ENCODE measurements around the gene COBL. TPM values are rescaled to one million over a fixed set of nuclear protein-coding genes. Genes with fewer than 3 reads are reported as not detected.

The COBL gene
- total and polyA plus RNA-seq, 2 donors (not counting 3 experiments of a cell fraction or from before 2014, with no cell fraction given) = 0.11 TPM; not detected in 1

GRCh38 chr7:51161937-51162336 is 154.7 kb downstream of the COBL start:
- dilution Hi-C loops (cut with MboI; ENCODE audit: extremely low pct_ligation_motif_present, low sequenced_read_pairs) = no loop called here
- H3K27ac ChIP-seq (ENCODE audit: insufficient read depth, low read depth, low read length) = no peak overlapping the region
- H3K9ac ChIP-seq (replicated peaks; ENCODE audit: extremely low read depth, insufficient read depth, low read length) = no peak overlapping the region
- CTCF ChIA-PET = interaction anchor here (0.7 to 6.7 kb wide), 34 partner anchors 10 to 1069 kb away, joined by 3 to 196 read pairs (median 6); partner anchors contain the start of gene ZPBP
- H3K36me3 ChIP-seq (ENCODE audit: control insufficient read depth in 2 of 2, extremely low read depth in 1 of 2, insufficient read depth in 2 of 2, low read length in 2 of 2) = no peaks in the 10 kb centered on the region
- peaks cover 0 to 17% of the 10 kb centered on the region in 2 experiments for H3K27me3 ChIP-seq (ENCODE audit: control insufficient read depth in 2 of 2, insufficient read depth in 2 of 2, low read length in 2 of 2)
- POLR2A ChIA-PET = no interaction called here
- intact Hi-C loops (cut with micrococcal nuclease) = loop anchor here (1.0 to 2.0 kb wide), 6 partner anchors 205 to 1069 kb away; partner anchors contain the start of gene ZPBP
- H3K79me2 ChIP-seq (ENCODE audit: control insufficient read depth, insufficient read depth, low read length) = no peaks in the 10 kb centered on the region
- BruUV-seq (replicated peaks) = no TSS peak
- H3K4me1 ChIP-seq (ENCODE audit: control insufficient read depth, extremely low read depth, insufficient read depth, low read length) = no peaks in the 10 kb centered on the region
- H3K4me2 ChIP-seq (ENCODE audit: insufficient read depth, low read length) = no peak overlapping the region
- no peak overlapping the region for H2AFZ ChIP-seq (ENCODE audit: low read depth, low read length)
- no peak overlapping the region for H3K4me3 ChIP-seq (replicated peaks in 1 of 3; ENCODE audit: insufficient read depth in 1 of 3, low read depth in 1 of 3, low read length in 3 of 3)
- no peaks in the 10 kb centered on the region for H3K9me3 ChIP-seq (replicated peaks; ENCODE audit: control insufficient read depth, insufficient read depth, low read length)
- DNase-seq (ENCODE audit: low read depth, low spot score) (no peak), FAIRE-seq (no peak)
- no peak for TF ChIP-seq MYC (IDR thresholded peaks at IDR 0.05; ENCODE audit: low read depth, low read length)
- no peak for TF ChIP-seq EZH2 (IDR thresholded peaks at IDR 0.05; ENCODE audit: borderline replicate concordance, low read depth, low read length, severe bottlenecking)
- TF ChIP-seq JUN (IDR thresholded peaks at IDR 0.05; ENCODE audit: borderline replicate concordance, insufficient read depth, insufficient read length, low read depth) = no peak
- TF ChIP-seq POLR2A (IDR thresholded peaks at IDR 0.05; ENCODE audit: low read depth, low read length) = no peak
- TF ChIP-seq MAX (IDR thresholded peaks at IDR 0.05; ENCODE audit: insufficient read depth, insufficient read length) = no peak
- TF ChIP-seq FOS (IDR thresholded peaks at IDR 0.05; ENCODE audit: borderline replicate concordance, insufficient read depth, low read length) = no peak
- TF ChIP-seq GATA2 (IDR thresholded peaks at IDR 0.05; ENCODE audit: insufficient read depth, insufficient read length, low read depth, low read length) = no peak
- no peak for TF ChIP-seq CTCF (IDR thresholded peaks at IDR 0.05; ENCODE audit: extremely low read depth in 1 of 2, insufficient read depth in 1 of 2, low read depth in 1 of 2, low read length in 2 of 2)
- no peak for TF ChIP-seq POLR2AphosphoS5 (IDR thresholded peaks at IDR 0.05; ENCODE audit: insufficient read depth, low read depth, low read length)
- no peaks in the 10 kb centered on the region for H4K20me1 ChIP-seq (replicated peaks; ENCODE audit: control insufficient read depth, extremely low read depth, insufficient read depth, low read length)
- no peaks in the 10 kb centered on the region for H3K9me1 ChIP-seq (replicated peaks; ENCODE audit: control insufficient read depth, extremely low read depth, insufficient read depth, low read length)
